Measurements from ENCODE around the gene ZCCHC3. TPM values are rescaled to one million over a fixed set of nuclear protein-coding genes. Genes with fewer than 3 reads are reported as not detected.
"Not testable (repeated sequence)": the region's sequence is repeated elsewhere in the genome, so short reads cannot be mapped to it uniquely, and the experiment has no call there.

Gene ZCCHC3
- total RNA-seq, 1 donor from 2014 or later, result 26.6 TPM

GRCh38 chr20:334578-334977 lies 37.2 kb downstream of the ZCCHC3 start:
- intact Hi-C loops (cut with micrococcal nuclease), result no loop called here

GRCh38 chr20:336040-336439 lies 38.7 kb downstream of the ZCCHC3 start:
- intact Hi-C loops (cut with micrococcal nuclease), result not testable (repeated sequence)

- intact Hi-C loops (cut with micrococcal nuclease), result no loop called here
Observed at GRCh38 chr20:341682-342081, 44.3 kb downstream of the ZCCHC3 start.

- intact Hi-C loops (cut with micrococcal nuclease), result no loop called here
Observed at GRCh38 chr20:343107-343506, 45.7 kb downstream of the ZCCHC3 start.

- intact Hi-C loops (cut with micrococcal nuclease), result loop anchor here (2.0 kb wide), 1 partner anchor 61 kb away; no protein-coding TSS in a partner anchor
Observed at GRCh38 chr20:346033-346639, 48.8 kb downstream of the ZCCHC3 start.

- intact Hi-C loops (cut with micrococcal nuclease), result loop anchor here (1.0 to 2.0 kb wide), 2 partner anchors 16 to 60 kb away; no protein-coding TSS in a partner anchor
Observed at GRCh38 chr20:346640-347316, 49.4 kb downstream of the ZCCHC3 start, which contains the start of gene NRSN2. Gene NRSN2, plus strand, starts transcription at chr20:347111. Its CDS starts 2,533 bp downstream, at chr20:349644.

- intact Hi-C loops (cut with micrococcal nuclease), result loop anchor here (1.0 to 2.0 kb wide), 2 partner anchors 17 to 60 kb away; no protein-coding TSS in a partner anchor
Observed at GRCh38 chr20:347317-347639, 49.9 kb downstream of the ZCCHC3 start.

GRCh38 chr20:347640-348484 lies 50.5 kb downstream of the ZCCHC3 start:
- intact Hi-C loops (cut with micrococcal nuclease), result loop anchor here (1.0 to 2.0 kb wide), 3 partner anchors 18 to 59 kb away; no protein-coding TSS in a partner anchor

- intact Hi-C loops (cut with micrococcal nuclease), result loop anchor here (1.0 kb wide), 1 partner anchor 22 kb away; no protein-coding TSS in a partner anchor
Observed at GRCh38 chr20:348972-349841, 51.8 kb downstream of the ZCCHC3 start.

Other genes starting within 250 kb of the ZCCHC3 start
- not detected in 2 replicates for gene DEFB125, start 209.9 kb upstream of the ZCCHC3 start, total RNA-seq
- not detected in 2 replicates for gene DEFB126, start 155.0 kb upstream of the ZCCHC3 start, total RNA-seq
- not detected in 2 replicates for gene DEFB127, start 140.1 kb upstream of the ZCCHC3 start, total RNA-seq
- not detected in 2 replicates for gene DEFB128, start 107.9 kb upstream of the ZCCHC3 start, total RNA-seq
- gene DEFB129, start 70.3 kb upstream of the ZCCHC3 start, total RNA-seq, result not detected in 2 replicates
- gene DEFB132, start 39.8 kb upstream of the ZCCHC3 start, total RNA-seq, result not detected in 2 replicates
- 6.8 and 6.9 TPM in 2 replicates for gene C20orf96, start 6.8 kb upstream of the ZCCHC3 start, total RNA-seq
- 7.7 and 8.1 TPM in 2 replicates for gene SOX12, start 28.0 kb downstream of the ZCCHC3 start, total RNA-seq
- 4.0 and 5.2 TPM in 2 replicates for gene NRSN2, start 49.5 kb downstream of the ZCCHC3 start, total RNA-seq
- 26.4 and 28.4 TPM in 2 replicates for gene TRIB3, start 83.2 kb downstream of the ZCCHC3 start, total RNA-seq
- gene RBCK1, start 110.7 kb downstream of the ZCCHC3 start, total RNA-seq, result 116 and 118 TPM in 2 replicates
- gene TBC1D20, start 165.0 kb downstream of the ZCCHC3 start, total RNA-seq, result 32.2 and 32.5 TPM in 2 replicates
- gene CSNK2A1, start 246.2 kb downstream of the ZCCHC3 start, total RNA-seq, result 127 and 128 TPM in 2 replicates

Data from T-helper 2 cell treated with Interferon-gamma antibody and Interleukin-4, amounts not matched to agents 100 ng/mL and 5 ng/mL, for 36 hours (primary cell).